GM21786 (cell line): ENCODE results near the gene TMPRSS6.

Source experiments
- ATAC-seq: cut with Tn5 transposase; IDR thresholded peaks from one replicate; pipeline ENCODE4 v1.9.1; 2021; ENCODE audit not compliant: unreplicated experiment

The TMPRSS6 gene

DNA sequence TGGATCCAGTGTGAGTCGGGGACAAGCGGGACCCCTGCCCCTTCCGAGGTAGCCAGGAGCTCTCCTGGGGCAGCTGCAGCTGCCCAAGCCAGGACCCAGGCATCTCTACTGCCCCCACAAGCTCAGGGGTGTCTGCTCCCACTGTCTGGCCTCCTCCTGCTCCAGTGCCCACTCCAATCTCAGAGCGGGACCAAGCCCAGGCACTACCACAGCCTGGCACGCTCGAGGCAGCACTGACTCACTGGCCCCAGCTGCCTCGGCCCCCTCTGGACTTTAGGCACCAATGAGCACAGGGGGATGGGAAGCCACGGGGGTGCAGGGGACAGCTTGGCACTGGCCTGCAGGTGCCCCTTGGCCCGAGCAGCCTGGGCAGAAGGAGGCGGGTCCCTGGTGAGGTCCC lies 32.0 kb upstream of the TMPRSS6 start:
- no peak for ATAC-seq

GRCh38 chr22:37140686-37141323 lies 31.3 kb upstream of the TMPRSS6 start:
- ATAC-seq, result no peak

- ATAC-seq, result no peak
Measured at GRCh38 chr22:37139762-37140161, 30.2 kb upstream of the TMPRSS6 start.

GRCh38 chr22:37138849-37139561 lies 29.5 kb upstream of the TMPRSS6 start:
- no peak for ATAC-seq

GRCh38 chr22:37137903-37138665 lies 28.6 kb upstream of the TMPRSS6 start:
- no peak for ATAC-seq

GRCh38 chr22:37137131-37137530 lies 27.6 kb upstream of the TMPRSS6 start:
- no peak for ATAC-seq

DNA sequence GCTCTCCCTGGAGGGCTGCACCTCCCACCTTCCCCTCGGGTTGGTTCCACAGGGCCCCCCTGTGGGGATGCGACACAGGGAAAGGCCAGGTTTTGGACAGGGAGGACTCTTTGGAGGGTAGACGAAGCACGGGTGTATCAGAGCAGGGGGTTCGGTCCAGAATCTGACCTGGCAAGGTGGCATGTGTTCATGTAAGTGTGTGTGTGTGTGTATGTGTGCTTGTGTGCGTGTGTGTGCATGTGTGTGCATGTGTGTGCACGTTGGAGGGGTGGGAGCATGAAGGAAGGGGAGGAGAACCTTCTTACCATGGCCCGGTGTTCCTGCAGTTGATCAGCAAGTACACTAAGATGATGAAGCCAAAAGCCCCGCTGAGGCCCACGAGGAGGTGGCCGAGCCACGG lies 25.5 kb upstream of the TMPRSS6 start:
- ATAC-seq, result no peak

DNA sequence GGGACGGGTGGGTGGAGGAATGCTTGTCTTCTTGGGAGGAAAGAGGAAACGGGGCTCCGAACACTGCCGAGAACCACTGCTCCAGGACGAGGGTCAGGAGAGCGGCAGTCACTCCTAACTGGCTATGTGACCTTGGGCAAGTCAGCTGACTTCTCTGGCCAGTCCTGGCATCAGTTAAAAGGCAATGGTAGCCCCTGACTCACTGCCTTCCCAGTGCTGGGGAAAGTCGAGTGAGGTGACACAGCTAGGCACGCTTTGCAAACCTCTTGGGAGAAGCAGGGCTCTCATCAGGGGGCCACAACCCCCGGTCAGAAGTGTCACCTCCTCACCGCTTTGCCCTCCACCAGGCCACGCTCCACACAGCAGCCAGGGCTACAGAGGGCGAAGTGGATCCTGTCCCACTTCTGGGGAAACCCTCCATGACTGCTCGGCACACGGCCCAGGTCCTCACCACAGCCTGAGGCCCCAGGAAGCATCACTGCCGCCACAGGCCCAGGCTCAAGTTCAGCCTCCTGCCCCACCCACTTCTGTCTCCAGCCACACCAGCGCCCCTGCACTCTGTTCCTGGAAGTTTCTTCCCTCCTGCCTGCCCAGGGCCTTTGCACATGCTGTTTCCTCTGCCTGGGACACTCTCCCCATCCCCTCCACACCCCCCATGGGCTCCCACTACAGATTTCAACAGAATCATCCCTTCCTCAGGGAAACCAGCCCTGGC lies 23.9 kb upstream of the TMPRSS6 start:
- ATAC-seq, result no peak

GRCh38 chr22:37132773-37133172 lies 23.3 kb upstream of the TMPRSS6 start:
- ATAC-seq, result no peak

DNA sequence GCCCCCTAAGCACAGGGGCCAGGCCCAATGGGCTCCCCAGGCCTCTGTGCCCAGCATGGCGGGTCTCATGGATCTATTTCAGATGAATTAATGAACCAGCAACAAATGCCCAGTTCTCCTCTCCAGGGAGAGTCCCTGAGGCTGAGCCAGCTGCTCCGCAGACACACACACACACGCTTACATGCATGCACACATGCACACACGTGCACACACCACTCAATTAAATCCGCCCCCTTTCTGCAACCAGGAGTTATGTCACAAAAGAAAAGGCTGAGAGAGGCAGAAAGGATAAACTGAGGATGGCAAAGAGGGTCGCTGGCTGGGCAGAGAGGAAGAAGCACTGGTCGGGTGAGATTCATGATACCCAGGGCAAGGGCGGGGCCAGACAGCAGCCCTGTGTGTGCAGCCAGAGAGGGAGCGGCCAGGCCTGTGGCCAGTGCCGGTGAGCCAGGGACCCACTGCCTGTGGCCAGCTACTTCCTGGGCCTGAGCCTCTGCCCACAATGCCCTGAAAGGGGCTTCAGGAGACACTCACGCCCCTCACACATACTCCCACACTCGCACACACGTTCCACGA lies 20.4 kb upstream of the TMPRSS6 start:
- ATAC-seq, result no peak

- no peak for ATAC-seq
Measured at GRCh38 chr22:37128555-37129281, 19.2 kb upstream of the TMPRSS6 start.

GRCh38 chr22:37127350-37127878 lies 17.9 kb upstream of the TMPRSS6 start:
- ATAC-seq, result no peak

DNA sequence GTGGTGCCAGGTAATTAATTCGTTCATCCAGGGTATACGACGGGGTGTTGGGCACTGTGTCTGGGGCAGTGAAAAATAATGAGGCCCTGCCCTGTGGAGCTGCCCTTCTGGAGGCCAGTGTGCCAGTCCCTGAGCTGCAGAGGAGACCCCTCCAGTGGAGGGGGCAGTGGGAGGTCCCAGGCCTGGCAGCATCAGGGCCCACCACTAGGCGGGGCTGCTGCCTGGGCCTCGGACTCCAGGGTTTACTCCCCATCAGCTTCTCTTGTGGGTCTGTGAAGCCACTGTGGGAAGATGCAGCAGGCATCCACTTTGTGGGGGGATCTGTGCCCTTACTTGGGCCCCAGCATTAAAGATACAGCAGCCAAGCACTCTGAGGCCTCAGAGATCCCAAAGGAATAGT lies 17.4 kb upstream of the TMPRSS6 start:
- no peak for ATAC-seq

- ATAC-seq, result no peak
Measured at GRCh38 chr22:37126383-37126782, 16.9 kb upstream of the TMPRSS6 start.

- ATAC-seq, result no peak
Measured at GRCh38 chr22:37123649-37124048, 14.1 kb upstream of the TMPRSS6 start.

DNA sequence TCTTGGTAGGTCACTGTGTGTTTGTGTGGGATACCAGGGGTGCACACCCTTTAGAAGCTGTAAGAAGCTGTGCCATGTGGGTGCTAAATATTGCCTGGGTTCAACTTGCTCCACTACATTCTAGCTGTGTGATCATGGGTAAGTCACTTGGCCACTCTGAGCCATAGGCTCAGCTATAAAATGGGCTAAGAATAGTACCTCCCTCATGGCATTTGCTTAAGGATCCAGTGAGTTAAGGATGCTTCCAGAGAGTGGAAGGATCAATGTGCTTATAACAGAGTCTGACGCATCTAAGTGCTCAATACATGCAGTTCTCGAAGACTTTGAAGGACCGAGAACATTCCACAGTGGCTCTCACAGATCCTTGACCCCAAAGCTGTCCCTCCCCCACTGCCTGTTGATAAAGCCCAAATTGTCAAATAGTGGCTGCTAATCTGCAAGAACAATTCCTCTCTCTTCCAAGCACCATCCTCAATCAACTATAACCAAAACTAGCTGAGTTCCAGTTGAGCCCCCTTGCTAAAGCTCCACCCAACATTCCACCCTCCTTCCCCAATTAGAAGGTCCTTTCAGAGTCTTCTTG lies 13.2 kb upstream of the TMPRSS6 start:
- no peak for ATAC-seq

DNA sequence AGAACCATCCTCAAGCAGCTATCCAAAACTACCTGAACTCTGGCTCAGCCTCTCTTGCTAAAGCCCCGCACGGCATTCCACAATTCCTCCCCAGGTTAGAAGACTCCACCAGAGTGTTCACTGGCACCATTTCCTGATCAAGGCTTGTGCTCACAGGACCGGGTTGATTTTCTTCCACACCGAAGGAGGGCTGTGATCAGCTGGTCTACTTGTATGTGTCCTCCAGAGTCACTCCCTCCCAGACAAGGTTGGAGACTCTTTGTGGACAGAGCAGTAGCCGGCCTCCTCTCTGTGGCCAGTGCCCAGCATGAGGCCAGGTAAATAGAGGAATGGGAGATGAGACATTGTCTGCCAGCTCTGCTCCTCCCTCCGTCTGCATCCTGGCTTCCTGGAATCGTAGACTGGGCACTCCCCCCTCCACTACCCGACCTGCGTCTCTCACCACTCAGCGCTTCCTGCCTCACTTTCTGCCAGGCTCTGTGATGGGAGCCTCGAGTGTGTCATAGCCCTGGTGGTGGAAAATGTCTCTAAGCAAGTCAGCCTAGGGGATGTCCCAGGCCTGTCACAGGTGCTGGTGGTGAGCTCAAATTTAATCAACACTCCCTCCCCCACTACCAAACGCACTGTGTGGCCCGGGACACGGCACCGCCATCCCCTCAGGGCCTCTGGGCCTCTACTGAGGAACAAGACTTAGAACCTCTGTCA lies 12.5 kb upstream of the TMPRSS6 start:
- peak; percentile 87 for ATAC-seq

- no peak for ATAC-seq
Measured at GRCh38 chr22:37120569-37121340, 11.2 kb upstream of the TMPRSS6 start.
